Loucy (cell line): ENCODE data around the gene KCNMA1.

Source experiments
- EZH2phosphoT487 ChIP-seq: fragments of 200-600 bp; IDR thresholded peaks from 2 replicates; pipeline ENCODE4 v1.6.1; 2018; ENCODE audit warnings: antibody characterized with exemption, mild to moderate bottlenecking, moderate library complexity, borderline replicate concordance
- TF ChIP-seq, protein P1 (sequence below): fragments of 200-600 bp; sonication (generic); conservative IDR thresholded peaks from 2 replicates; pipeline ENCODE4 v1.5.1; 2014; ENCODE audit warnings: mild to moderate bottlenecking, antibody characterized with exemption, low read length

DNA sequence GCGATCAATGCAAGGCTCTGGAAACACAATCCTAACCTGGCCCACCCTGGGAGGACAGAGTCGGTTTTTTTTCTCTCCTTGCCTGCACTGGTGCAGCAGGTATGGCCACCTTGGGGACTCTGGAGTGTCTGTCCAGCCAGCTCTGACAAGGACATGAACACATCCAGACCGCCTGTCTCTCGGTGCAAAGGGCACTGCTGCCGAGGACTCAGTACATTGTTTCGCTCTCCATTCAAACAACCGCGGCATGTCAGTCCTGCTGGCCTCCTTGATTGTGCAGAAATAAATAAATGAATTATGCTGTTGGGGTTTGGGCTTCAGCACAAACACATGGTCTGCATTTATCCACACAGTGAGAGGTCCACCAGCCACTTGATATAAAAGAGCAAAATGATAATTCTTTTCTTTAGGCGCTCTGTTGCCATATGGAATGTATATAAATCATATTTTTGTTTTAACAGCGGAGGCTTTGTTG is 565.2 kb downstream of the KCNMA1 start:
- TF ChIP-seq, protein P1, sequence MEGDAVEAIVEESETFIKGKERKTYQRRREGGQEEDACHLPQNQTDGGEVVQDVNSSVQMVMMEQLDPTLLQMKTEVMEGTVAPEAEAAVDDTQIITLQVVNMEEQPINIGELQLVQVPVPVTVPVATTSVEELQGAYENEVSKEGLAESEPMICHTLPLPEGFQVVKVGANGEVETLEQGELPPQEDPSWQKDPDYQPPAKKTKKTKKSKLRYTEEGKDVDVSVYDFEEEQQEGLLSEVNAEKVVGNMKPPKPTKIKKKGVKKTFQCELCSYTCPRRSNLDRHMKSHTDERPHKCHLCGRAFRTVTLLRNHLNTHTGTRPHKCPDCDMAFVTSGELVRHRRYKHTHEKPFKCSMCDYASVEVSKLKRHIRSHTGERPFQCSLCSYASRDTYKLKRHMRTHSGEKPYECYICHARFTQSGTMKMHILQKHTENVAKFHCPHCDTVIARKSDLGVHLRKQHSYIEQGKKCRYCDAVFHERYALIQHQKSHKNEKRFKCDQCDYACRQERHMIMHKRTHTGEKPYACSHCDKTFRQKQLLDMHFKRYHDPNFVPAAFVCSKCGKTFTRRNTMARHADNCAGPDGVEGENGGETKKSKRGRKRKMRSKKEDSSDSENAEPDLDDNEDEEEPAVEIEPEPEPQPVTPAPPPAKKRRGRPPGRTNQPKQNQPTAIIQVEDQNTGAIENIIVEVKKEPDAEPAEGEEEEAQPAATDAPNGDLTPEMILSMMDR, result no peak
- no peak for TF ChIP-seq EZH2phosphoT487
